Measurements from ENCODE around the gene PIAS4. TPM values are rescaled to one million over a fixed set of nuclear protein-coding genes. Genes with fewer than 3 reads are reported as not detected.

The PIAS4 gene
- total RNA-seq, 1 donor from 2014 or later, result 17.0 TPM

- H3K27ac ChIP-seq, result no peak overlapping the region
- DNase-seq (ENCODE audit: low spot score), result no peak
- no peaks in the 10 kb centered on the region for H3K27me3 Mint-ChIP-seq (ENCODE audit: insufficient read depth, low read depth)
Measured at GRCh38 chr19:4027146-4027545, 19.6 kb downstream of the PIAS4 start.

GRCh38 chr19:4028334-4029246 lies 21.1 kb downstream of the PIAS4 start:
- Histone ChIP-seq H3K4me3 (no peak overlapping the region), H3K27ac (no peak overlapping the region), H3F3A (ENCODE audit: low read depth) (no peaks in the 10 kb centered on the region), H3K27me3 (no peaks in the 10 kb centered on the region), H2AFZ (replicated peaks) (no peak overlapping the region), H3K9ac (no peak overlapping the region), H4K20me1 (ENCODE audit: low read depth) (no peaks in the 10 kb centered on the region), H3K4me1 (no peaks in the 10 kb centered on the region), H3K4me2 (no peak overlapping the region), H3K9me3 (ENCODE audit: low read depth) (no peaks in the 10 kb centered on the region), H3K36me3 (no peaks in the 10 kb centered on the region), H3K79me2 (ENCODE audit: low read depth) (no peaks in the 10 kb centered on the region)
- Mint-ChIP-seq H3K27me3 (ENCODE audit: insufficient read depth, low read depth) (no peaks in the 10 kb centered on the region), H3K4me1 (no peaks in the 10 kb centered on the region), H3K4me3 (no peak overlapping the region), H3K36me3 (peaks cover 9% of the 10 kb centered on the region), H3K27ac (no peak overlapping the region), H3K9me3 (no peaks in the 10 kb centered on the region)
- no peak for DNase-seq (ENCODE audit: low spot score)
- TF ChIP-seq EZH2phosphoT487 (IDR thresholded peaks at IDR 0.05), result no peak
- TF ChIP-seq EZH2 (IDR thresholded peaks at IDR 0.05), result no peak
- no peak for TF ChIP-seq CTCF (IDR thresholded peaks at IDR 0.05)

More at GRCh38 chr19:4027146-4027545, 19.6 kb downstream of the PIAS4 start:
- Mint-ChIP-seq H3K36me3 (peaks cover 10% of the 10 kb centered on the region), H3K4me1 (no peaks in the 10 kb centered on the region), H3K27ac (no peak overlapping the region), H3K4me3 (no peak overlapping the region), H3K9me3 (no peaks in the 10 kb centered on the region)
- H3K79me2 ChIP-seq (ENCODE audit: low read depth), result peaks cover 11% of the 10 kb centered on the region
- H3K9me3 ChIP-seq (ENCODE audit: low read depth), result no peaks in the 10 kb centered on the region
- no peak overlapping the region for H2AFZ ChIP-seq (replicated peaks)
- H3F3A ChIP-seq (ENCODE audit: low read depth), result no peaks in the 10 kb centered on the region
- no peak overlapping the region for H3K4me3 ChIP-seq
- no peak overlapping the region for H3K4me2 ChIP-seq
- H3K9ac ChIP-seq, result no peak overlapping the region
- no peaks in the 10 kb centered on the region for H3K27me3 ChIP-seq
- no peaks in the 10 kb centered on the region for H3K4me1 ChIP-seq
- no peaks in the 10 kb centered on the region for H3K36me3 ChIP-seq
- peaks cover 7% of the 10 kb centered on the region for H4K20me1 ChIP-seq (ENCODE audit: low read depth)
- TF ChIP-seq CTCF (IDR thresholded peaks at IDR 0.05) (no peak), EZH2phosphoT487 (IDR thresholded peaks at IDR 0.05) (no peak), EZH2 (IDR thresholded peaks at IDR 0.05) (no peak)

- H3K9me3 ChIP-seq (ENCODE audit: low read depth), result no peaks in the 10 kb centered on the region
- Mint-ChIP-seq H3K27me3 (ENCODE audit: insufficient read depth, low read depth) (no peaks in the 10 kb centered on the region), H3K4me1 (no peaks in the 10 kb centered on the region), H3K4me3 (no peak overlapping the region), H3K36me3 (peaks cover 9% of the 10 kb centered on the region), H3K9me3 (no peaks in the 10 kb centered on the region), H3K27ac (no peak overlapping the region)
- no peak overlapping the region for H3K4me3 ChIP-seq
- H3K79me2 ChIP-seq (ENCODE audit: low read depth), result no peaks in the 10 kb centered on the region
- H3K9ac ChIP-seq, result no peak overlapping the region
- H4K20me1 ChIP-seq (ENCODE audit: low read depth), result no peaks in the 10 kb centered on the region
- TF ChIP-seq EZH2 (IDR thresholded peaks at IDR 0.05), result no peak
- TF ChIP-seq EZH2phosphoT487 (IDR thresholded peaks at IDR 0.05), result no peak
- TF ChIP-seq CTCF (IDR thresholded peaks at IDR 0.05), result no peak
- H2AFZ ChIP-seq (replicated peaks), result no peak overlapping the region
- H3F3A ChIP-seq (ENCODE audit: low read depth), result no peaks in the 10 kb centered on the region
- H3K27ac ChIP-seq, result no peak overlapping the region
- no peaks in the 10 kb centered on the region for H3K36me3 ChIP-seq
- H3K4me2 ChIP-seq, result no peak overlapping the region
- DNase-seq (ENCODE audit: low spot score), result no peak
- H3K4me1 ChIP-seq, result no peaks in the 10 kb centered on the region
- no peaks in the 10 kb centered on the region for H3K27me3 ChIP-seq
Measured at GRCh38 chr19:4029247-4029614, 21.7 kb downstream of the PIAS4 start.
